Vein endothelial cell (primary cell): ENCODE results near the gene LPAR3. TPM values are rescaled to one million over a fixed set of nuclear protein-coding genes. Genes with fewer than 3 reads are reported as not detected.

ENCODE experiments used
- total RNA-seq: library from RNA; depleted of rRNA; stranded (reverse); fragments of >200 nt; gene quantifications from 2 replicates; pipeline ENCODE4 v1.2.3, GENCODE V29; 2012

Gene LPAR3, protein sequence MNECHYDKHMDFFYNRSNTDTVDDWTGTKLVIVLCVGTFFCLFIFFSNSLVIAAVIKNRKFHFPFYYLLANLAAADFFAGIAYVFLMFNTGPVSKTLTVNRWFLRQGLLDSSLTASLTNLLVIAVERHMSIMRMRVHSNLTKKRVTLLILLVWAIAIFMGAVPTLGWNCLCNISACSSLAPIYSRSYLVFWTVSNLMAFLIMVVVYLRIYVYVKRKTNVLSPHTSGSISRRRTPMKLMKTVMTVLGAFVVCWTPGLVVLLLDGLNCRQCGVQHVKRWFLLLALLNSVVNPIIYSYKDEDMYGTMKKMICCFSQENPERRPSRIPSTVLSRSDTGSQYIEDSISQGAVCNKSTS
- not detected in 2 replicates for total RNA-seq

GRCh38 chr1:84892705-84893618 lies at the start of gene LPAR3:
TSS of gene LPAR3 (minus strand) at chr1:84893206. CDS start at chr1:84866120, 27,086 bp downstream.

Other genes starting within 250 kb of the LPAR3 start
- gene SSX2IP, start 202.7 kb downstream of the LPAR3 start, total RNA-seq = 3.9 and 5.7 TPM in 2 replicates
- not detected in 2 replicates for gene MCOLN2, start 103.9 kb upstream of the LPAR3 start, total RNA-seq
- under 0.01 TPM in 1 of 2 replicates, not detected in the other for gene MCOLN3, start 155.3 kb upstream of the LPAR3 start, total RNA-seq